GM21381 (cell line): ENCODE measurements around the gene NAV1.

ENCODE experiments used
- ATAC-seq: cut with Tn5 transposase; IDR thresholded peaks from one replicate; pipeline ENCODE4 v1.9.1; 2021; ENCODE audit warnings: mild to moderate bottlenecking, moderate library complexity; ENCODE audit not compliant: unreplicated experiment

NAV1 gene

GRCh38 chr1:201525193-201525778, 13.6 kb upstream of the NAV1 start:
- no peak for ATAC-seq

- no peak for ATAC-seq
Measured at GRCh38 chr1:201527879-201528278, 11.0 kb upstream of the NAV1 start.

- ATAC-seq, result no peak
Measured at GRCh38 chr1:201528631-201529252, 10.2 kb upstream of the NAV1 start.

- ATAC-seq, result no peak
Measured at GRCh38 chr1:201530741-201531531, 8.0 kb upstream of the NAV1 start.

GRCh38 chr1:201531551-201532425, 7.1 kb upstream of the NAV1 start:
- no peak for ATAC-seq

GRCh38 chr1:201533836-201534235, 5.1 kb upstream of the NAV1 start:
- ATAC-seq, result no peak

GRCh38 chr1:201535046-201535918, 3.6 kb upstream of the NAV1 start:
- ATAC-seq, result no peak

- ATAC-seq, result no peak
Measured at GRCh38 chr1:201535919-201536245, 3.0 kb upstream of the NAV1 start.

- no peak for ATAC-seq
Measured at GRCh38 chr1:201536558-201536957, 2.4 kb upstream of the NAV1 start.

GRCh38 chr1:201537028-201537427, 1.9 kb upstream of the NAV1 start:
- no peak for ATAC-seq

- ATAC-seq, result no peak
Measured at GRCh38 chr1:201537467-201537866, 1.5 kb upstream of the NAV1 start.

- no peak for ATAC-seq
Measured at GRCh38 chr1:201537891-201538611, 876 bp upstream of the NAV1 start.

GRCh38 chr1:201539561-201540431, 869 bp downstream of the NAV1 start:
- no peak for ATAC-seq

- no peak for ATAC-seq
Measured at GRCh38 chr1:201540846-201541735, 2.2 kb downstream of the NAV1 start.

GRCh38 chr1:201542309-201543035, 3.5 kb downstream of the NAV1 start:
- no peak for ATAC-seq

GRCh38 chr1:201543871-201544642, 5.1 kb downstream of the NAV1 start:
- ATAC-seq, result no peak
